Measurements from ENCODE around the gene DNAAF8.

- TF ChIP-seq CTCF (IDR thresholded peaks at IDR 0.05 in 4 of 5, conservative IDR thresholded peaks at IDR 0.05 in 1 of 5) (no peak), POLR2A (IDR thresholded peaks at IDR 0.05) (no peak)
Measured at GRCh38 chr16:4796982-4797804, 62.9 kb downstream of the DNAAF8 start.

All from gastrocnemius medialis (tissue), 4 donors.